Loucy (cell line): Measurements from ENCODE around the gene RFC1.

Experiments
- H2AFZ ChIP-seq: fragments of 200-600 bp; sonication (generic); 2 replicates; pipeline ENCODE4 v1.6.0; 2016; ENCODE audit warnings: antibody characterized with exemption, mild to moderate bottlenecking, low read length, moderate library complexity
- H3F3A ChIP-seq: fragments of 200-600 bp; 2 replicates; pipeline ENCODE4 v1.6.0; 2016; ENCODE audit warnings: antibody characterized with exemption, low read depth, mild to moderate bottlenecking
- H3K27me3 ChIP-seq: fragments of 200-600 bp; sonication (generic); 2 replicates; pipeline ENCODE4 v1.6.1; 2014; ENCODE audit warnings: low read length, mild to moderate bottlenecking; ENCODE audit not compliant: insufficient read depth, poor library complexity, severe bottlenecking
- H3K36me3 ChIP-seq: fragments of 200-600 bp; sonication (generic); 2 replicates; pipeline ENCODE4 v1.6.1; 2016; ENCODE audit warnings: low read length; ENCODE audit not compliant: insufficient read depth
- H3K4me1 ChIP-seq: fragments of 200-600 bp; sonication (generic); 2 replicates; pipeline ENCODE4 v1.5.1; 2014; ENCODE audit warnings: low read length, mild to moderate bottlenecking; ENCODE audit not compliant: insufficient read depth, poor library complexity, severe bottlenecking
- H3K4me2 ChIP-seq: fragments of 200-600 bp; sonication (generic); 2 replicates; pipeline ENCODE4 v1.6.0; 2014; ENCODE audit warnings: antibody characterized with exemption, low read length, low read depth, mild to moderate bottlenecking; ENCODE audit not compliant: poor library complexity, severe bottlenecking
- H3K4me3 ChIP-seq: fragments of 200-600 bp; sonication (generic); 2 replicates; pipeline ENCODE4 v1.5.1; 2014; ENCODE audit warnings: low read length, mild to moderate bottlenecking, mixed read lengths; ENCODE audit not compliant: poor library complexity, severe bottlenecking
- H3K79me2 ChIP-seq: fragments of 200-600 bp; sonication (generic); 2 replicates; pipeline ENCODE4 v1.6.1; 2014; ENCODE audit warnings: low read length; ENCODE audit not compliant: insufficient read depth
- H3K9ac ChIP-seq: fragments of 200-600 bp; sonication (generic); 2 replicates; pipeline ENCODE4 v1.6.0; 2014; ENCODE audit warnings: mild to moderate bottlenecking, low read depth, low read length, moderate library complexity; ENCODE audit not compliant: poor library complexity, severe bottlenecking
- H3K9me2 ChIP-seq: fragments of 200-600 bp; sonication (generic); replicated peaks from 2 replicates; pipeline ENCODE4 v1.6.1; 2016; ENCODE audit warnings: low read depth, low read length, mixed read lengths
- H3K9me3 ChIP-seq: fragments of 200-600 bp; sonication (generic); 2 replicates; pipeline ENCODE4 v1.6.1; 2014; ENCODE audit warnings: mild to moderate bottlenecking, antibody characterized with exemption, low read length, low read depth; ENCODE audit not compliant: insufficient read depth
- H4K20me1 ChIP-seq: fragments of 200-600 bp; sonication (generic); 2 replicates; pipeline ENCODE4 v1.6.0; 2014; ENCODE audit warnings: antibody characterized with exemption, low read length, mild to moderate bottlenecking; ENCODE audit not compliant: insufficient read depth, poor library complexity, severe bottlenecking
- CTCF ChIP-seq: fragments of 200-600 bp; sonication (generic); conservative IDR thresholded peaks from 2 replicates; pipeline ENCODE4 v1.5.1; 2014; ENCODE audit warnings: mild to moderate bottlenecking, antibody characterized with exemption, low read length
- EZH2phosphoT487 ChIP-seq: fragments of 200-600 bp; IDR thresholded peaks from 2 replicates; pipeline ENCODE4 v1.6.1; 2018; ENCODE audit warnings: antibody characterized with exemption, mild to moderate bottlenecking, moderate library complexity, borderline replicate concordance

The RFC1 gene

GRCh38 chr4:39335566-39335965 is 30.6 kb downstream of the RFC1 start:
- TF ChIP-seq EZH2phosphoT487 (no peak), CTCF (no peak)
- no peaks in the 10 kb centered on the region for H3K9me3 ChIP-seq
- H4K20me1 ChIP-seq, result peaks cover 34% of the 10 kb centered on the region
- no peaks in the 10 kb centered on the region for H3K4me1 ChIP-seq
- peaks cover 90% of the 10 kb centered on the region for H3K79me2 ChIP-seq
- H3K9ac ChIP-seq, result no peak overlapping the region
- no peak overlapping the region for H2AFZ ChIP-seq
- no peaks in the 10 kb centered on the region for H3K9me2 ChIP-seq
- H3K4me2 ChIP-seq, result no peak overlapping the region
- H3K4me3 ChIP-seq, result no peak overlapping the region
- no peaks in the 10 kb centered on the region for H3K27me3 ChIP-seq
- H3F3A ChIP-seq, result no peaks in the 10 kb centered on the region
- peaks cover 18% of the 10 kb centered on the region for H3K36me3 ChIP-seq

GRCh38 chr4:39331191-39331590 is 35.0 kb downstream of the RFC1 start:
- TF ChIP-seq CTCF (no peak), EZH2phosphoT487 (no peak)
- Histone ChIP-seq H3K9me2 (no peaks in the 10 kb centered on the region), H2AFZ (no peak overlapping the region), H3K36me3 (peaks cover 19% of the 10 kb centered on the region; the same call in 1 of the 2 replicates), H3K27me3 (no peaks in the 10 kb centered on the region), H3K4me3 (no peak overlapping the region), H3F3A (no peaks in the 10 kb centered on the region), H3K9ac (no peak overlapping the region), H4K20me1 (peaks cover 29% of the 10 kb centered on the region), H3K4me1 (no peaks in the 10 kb centered on the region), H3K9me3 (no peaks in the 10 kb centered on the region), H3K4me2 (no peak overlapping the region), H3K79me2 (peaks cover 80% of the 10 kb centered on the region)

- Histone ChIP-seq H3K9me2 (no peaks in the 10 kb centered on the region), H3K36me3 (peaks cover 24% of the 10 kb centered on the region; the same call in 1 of the 2 replicates), H3K4me2 (no peak overlapping the region), H4K20me1 (peaks cover 29% of the 10 kb centered on the region), H2AFZ (no peak overlapping the region), H3F3A (no peaks in the 10 kb centered on the region), H3K27me3 (no peaks in the 10 kb centered on the region), H3K4me3 (no peak overlapping the region), H3K9ac (no peak overlapping the region), H3K79me2 (peaks cover 72% of the 10 kb centered on the region), H3K4me1 (no peaks in the 10 kb centered on the region), H3K9me3 (no peaks in the 10 kb centered on the region)
- TF ChIP-seq EZH2phosphoT487 (no peak), CTCF (no peak)
Measured at GRCh38 chr4:39330353-39330752, 35.8 kb downstream of the RFC1 start.
